Ishikawa (cell line): Measurements from ENCODE around the gene TCTN3.

Source experiments
- CEBPB ChIP-seq: IDR thresholded peaks from 2 replicates; pipeline ENCODE4 v1.6.1; 2012
- CREB1 ChIP-seq: IDR thresholded peaks from 2 replicates; pipeline ENCODE4 v1.6.1; 2012; ENCODE audit warnings: low read depth
- EGR1 ChIP-seq: IDR thresholded peaks from 2 replicates; pipeline ENCODE4 v1.6.1; 2012
- EP300 ChIP-seq: IDR thresholded peaks from 2 replicates; pipeline ENCODE4 v1.6.1; 2012; ENCODE audit warnings: borderline replicate concordance
- FOXM1 ChIP-seq: IDR thresholded peaks from 2 replicates; pipeline ENCODE4 v1.6.1; 2012; ENCODE audit warnings: low read depth, borderline replicate concordance
- NFIC ChIP-seq: IDR thresholded peaks from 2 replicates; pipeline ENCODE4 v1.6.1; 2012
- RAD21 ChIP-seq: IDR thresholded peaks from 2 replicates; pipeline ENCODE4 v1.6.1; 2012; ENCODE audit warnings: low read depth
- REST ChIP-seq: IDR thresholded peaks from 2 replicates; pipeline ENCODE4 v1.6.1; 2012; ENCODE audit warnings: low read depth, mild to moderate bottlenecking
- TAF1 ChIP-seq: IDR thresholded peaks from 2 replicates; pipeline ENCODE4 v1.6.1; 2012; ENCODE audit warnings: low read depth, mild to moderate bottlenecking
- TCF12 ChIP-seq: IDR thresholded peaks from 2 replicates; pipeline ENCODE4 v1.6.1; 2012; ENCODE audit warnings: low read depth
- TEAD4 ChIP-seq: IDR thresholded peaks from 2 replicates; pipeline ENCODE4 v1.6.1; 2012
- YY1 ChIP-seq: IDR thresholded peaks from 2 replicates; pipeline ENCODE4 v1.6.1; 2012; ENCODE audit warnings: low read depth
- ZBTB7A ChIP-seq: IDR thresholded peaks from 2 replicates; pipeline ENCODE4 v1.6.1; 2012; ENCODE audit warnings: low read depth
- TF ChIP-seq, protein P1 (sequence below): IDR thresholded peaks from 2 replicates; pipeline ENCODE4 v1.6.1; 2012
- TF ChIP-seq, protein P2 (sequence below): IDR thresholded peaks from 2 replicates; pipeline ENCODE4 v1.6.1; 2012

The TCTN3 gene

DNA sequence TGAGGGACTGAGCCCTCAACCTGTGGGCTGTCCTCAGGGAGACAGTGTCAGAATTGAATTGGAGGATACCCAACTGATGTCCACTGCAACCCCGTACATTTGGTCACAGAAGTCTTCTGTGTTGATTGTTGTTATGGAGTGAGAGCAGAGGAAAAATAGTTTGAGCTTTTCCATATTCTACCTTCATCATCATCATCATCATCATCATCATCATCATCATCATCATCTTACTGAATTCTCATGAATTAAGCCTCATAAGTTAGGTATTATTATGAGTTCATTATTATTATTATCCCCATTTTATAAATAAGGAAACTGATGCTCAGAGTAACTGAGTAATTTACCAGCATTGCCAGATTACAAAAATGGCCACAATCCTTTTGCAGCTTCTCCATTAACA is 45.6 kb downstream of the TCTN3 start:
- no peak for TF ChIP-seq TAF1
- TF ChIP-seq, protein P1, sequence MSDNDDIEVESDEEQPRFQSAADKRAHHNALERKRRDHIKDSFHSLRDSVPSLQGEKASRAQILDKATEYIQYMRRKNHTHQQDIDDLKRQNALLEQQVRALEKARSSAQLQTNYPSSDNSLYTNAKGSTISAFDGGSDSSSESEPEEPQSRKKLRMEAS: no peak
- TF ChIP-seq YY1: no peak
- TF ChIP-seq EGR1: no peak
- no peak for TF ChIP-seq FOXM1
- TF ChIP-seq RAD21: no peak
- TF ChIP-seq ZBTB7A: no peak
- no peak for TF ChIP-seq EP300
- TF ChIP-seq TCF12: no peak
- TF ChIP-seq CREB1: no peak
- TF ChIP-seq, protein P2, sequence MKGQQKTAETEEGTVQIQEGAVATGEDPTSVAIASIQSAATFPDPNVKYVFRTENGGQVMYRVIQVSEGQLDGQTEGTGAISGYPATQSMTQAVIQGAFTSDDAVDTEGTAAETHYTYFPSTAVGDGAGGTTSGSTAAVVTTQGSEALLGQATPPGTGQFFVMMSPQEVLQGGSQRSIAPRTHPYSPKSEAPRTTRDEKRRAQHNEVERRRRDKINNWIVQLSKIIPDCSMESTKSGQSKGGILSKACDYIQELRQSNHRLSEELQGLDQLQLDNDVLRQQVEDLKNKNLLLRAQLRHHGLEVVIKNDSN: no peak
- no peak for TF ChIP-seq NFIC
- TF ChIP-seq CEBPB: no peak
- no peak for TF ChIP-seq REST
- no peak for TF ChIP-seq TEAD4

DNA sequence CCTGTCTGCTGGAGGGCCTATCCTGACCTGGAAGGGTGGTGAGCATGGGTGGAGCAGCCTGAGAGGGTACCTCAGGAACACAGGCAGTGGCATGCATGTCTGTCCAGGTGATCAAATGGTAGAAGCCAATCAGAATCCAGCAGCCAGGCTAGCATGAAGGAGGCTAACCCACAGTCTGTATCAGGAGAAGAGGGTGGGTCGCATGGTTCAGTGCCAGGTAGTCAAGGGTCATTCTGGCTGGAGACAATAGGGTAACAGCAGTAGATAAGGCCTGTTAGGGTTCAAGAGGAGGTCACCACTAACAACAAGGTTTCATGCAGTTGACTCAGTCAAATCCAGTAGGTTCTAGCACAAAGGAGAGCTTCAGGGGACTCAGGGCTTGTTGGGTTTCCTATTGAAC is 47.6 kb downstream of the TCTN3 start:
- TF ChIP-seq CREB1 (no peak), REST (no peak), NFIC (no peak), YY1 (no peak), TAF1 (no peak), TCF12 (no peak), CEBPB (no peak)

DNA sequence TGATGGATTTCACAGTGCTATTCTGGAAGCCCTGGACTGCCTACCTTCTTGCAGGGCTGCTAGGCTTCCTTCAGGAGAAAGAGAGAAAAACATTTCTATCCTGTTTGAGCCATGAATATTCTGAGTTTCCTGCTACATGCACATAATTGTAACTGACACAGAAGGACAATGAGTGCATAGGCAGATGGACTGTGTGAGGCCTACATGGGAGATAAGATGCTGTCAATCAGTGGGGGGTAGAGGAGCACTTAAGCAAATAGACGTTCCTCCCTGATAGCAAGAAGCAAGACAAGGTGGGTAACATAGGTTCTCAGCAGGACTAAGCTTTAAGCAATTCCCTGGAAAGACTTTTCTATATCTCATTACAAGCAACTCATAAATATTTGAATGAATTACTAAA is 48.8 kb downstream of the TCTN3 start:
- TF ChIP-seq YY1 (no peak), TEAD4 (no peak), ZBTB7A (no peak), CREB1 (no peak), EP300 (no peak), NFIC (no peak), TAF1 (no peak), EGR1 (no peak)
- TF ChIP-seq, protein P2: no peak
- TF ChIP-seq, protein P1: no peak

DNA sequence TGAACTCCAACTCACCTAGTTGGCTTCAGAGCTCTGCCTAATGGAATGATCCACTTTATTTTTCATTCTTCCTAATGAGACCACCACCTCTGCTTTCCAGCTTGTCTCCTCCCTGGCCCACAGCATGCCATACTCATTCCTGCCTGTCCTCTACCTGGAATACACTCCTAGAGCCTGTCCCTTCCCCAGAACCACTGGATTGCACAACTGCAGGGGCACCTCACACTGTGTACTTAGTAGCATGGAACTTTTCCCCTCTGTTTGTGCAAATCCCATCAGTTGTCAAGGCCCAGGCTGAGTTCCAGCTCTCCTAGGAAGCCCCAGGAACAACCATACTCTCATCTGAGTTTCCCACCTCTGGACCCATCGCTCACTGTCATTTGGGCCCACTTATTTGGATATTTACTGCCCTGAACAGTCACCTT is 52.8 kb downstream of the TCTN3 start:
- TF ChIP-seq, protein P1: no peak
- TF ChIP-seq EP300: no peak

- TF ChIP-seq EGR1 (no peak), FOXM1 (no peak), TEAD4 (no peak), NFIC (no peak), EP300 (no peak), TAF1 (no peak), RAD21 (no peak), CEBPB (no peak), TCF12 (no peak), CREB1 (no peak), ZBTB7A (no peak)
- TF ChIP-seq, protein P1: no peak
- TF ChIP-seq, protein P2: no peak
Observed at GRCh38 chr10:95637911-95638310, 55.8 kb downstream of the TCTN3 start.
